Neural progenitor cell (in vitro differentiated cells): ENCODE data around the gene LURAP1L.

Source experiments
- CTCF ChIP-seq: fragments of 200-600 bp; sonication (generic); IDR thresholded peaks from 2 replicates; pipeline ENCODE4 v1.5.1; 2017; ENCODE audit warnings: antibody characterized with exemption, mild to moderate bottlenecking
- EZH2 ChIP-seq: fragments of 200-600 bp; sonication (generic); IDR thresholded peaks from 2 replicates; pipeline ENCODE4 v1.6.1; 2017; ENCODE audit warnings: antibody characterized with exemption, mild to moderate bottlenecking, moderate library complexity
- EZH2phosphoT487 ChIP-seq: fragments of 200-600 bp; sonication (generic); IDR thresholded peaks from 2 replicates; pipeline ENCODE4 v1.6.1; 2017; ENCODE audit warnings: antibody characterized with exemption

- no peak for TF ChIP-seq CTCF
- no peak for TF ChIP-seq EZH2
- TF ChIP-seq EZH2phosphoT487 = no peak
Observed at GRCh38 chr9:12849486-12850003, 74.7 kb downstream of the LURAP1L start.
